GM19099 (cell line): ENCODE results near the gene TJP3.

Source experiments
- POLR2A ChIP-seq: IDR thresholded peaks from 3 replicates; pipeline ENCODE4 v1.6.1; 2011; ENCODE audit warnings: low read depth; ENCODE audit not compliant: insufficient read length; ENCODE audit errors: extremely low read depth

Gene TJP3

DNA sequence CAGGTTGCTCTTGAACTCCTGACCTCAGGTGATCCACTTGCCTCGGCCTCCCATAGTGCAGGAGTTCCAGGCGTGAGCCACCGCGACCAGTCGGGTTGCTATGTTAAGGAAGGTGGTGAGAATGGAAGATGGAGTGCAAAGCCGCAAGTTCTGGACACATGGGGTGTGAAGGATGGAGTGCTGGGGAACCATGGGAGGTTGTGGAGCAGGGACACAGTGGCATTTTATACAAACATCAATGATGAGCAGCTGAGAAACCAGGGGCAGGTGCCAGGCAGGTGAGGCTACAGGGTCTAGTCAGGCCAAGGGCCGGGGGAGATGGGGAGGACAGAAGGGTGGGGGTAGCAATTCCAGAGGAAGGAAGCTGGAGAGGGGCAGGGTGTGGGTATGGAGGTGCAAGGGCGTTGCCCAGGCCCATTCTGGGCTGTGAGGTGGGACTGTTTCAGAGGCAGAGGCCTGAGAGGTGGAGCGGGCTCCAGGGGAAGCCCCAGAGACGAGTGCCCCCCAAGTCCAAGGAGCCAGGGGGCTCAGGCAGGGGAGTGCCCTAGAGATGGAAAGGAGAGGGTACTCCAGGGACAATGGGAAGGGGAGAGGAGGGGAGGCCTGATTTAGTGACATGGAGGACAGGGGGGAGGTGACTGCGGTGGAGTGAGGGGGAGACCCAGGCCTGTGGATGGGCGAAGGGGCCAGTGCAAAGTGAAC, 65.8 kb downstream of the TJP3 start:
- no peak for TF ChIP-seq POLR2A

- no peak for TF ChIP-seq POLR2A
Measured at GRCh38 chr19:3774621-3775373, 66.6 kb downstream of the TJP3 start.

- TF ChIP-seq POLR2A, result no peak
Measured at GRCh38 chr19:3775374-3775711, 67.2 kb downstream of the TJP3 start.

DNA sequence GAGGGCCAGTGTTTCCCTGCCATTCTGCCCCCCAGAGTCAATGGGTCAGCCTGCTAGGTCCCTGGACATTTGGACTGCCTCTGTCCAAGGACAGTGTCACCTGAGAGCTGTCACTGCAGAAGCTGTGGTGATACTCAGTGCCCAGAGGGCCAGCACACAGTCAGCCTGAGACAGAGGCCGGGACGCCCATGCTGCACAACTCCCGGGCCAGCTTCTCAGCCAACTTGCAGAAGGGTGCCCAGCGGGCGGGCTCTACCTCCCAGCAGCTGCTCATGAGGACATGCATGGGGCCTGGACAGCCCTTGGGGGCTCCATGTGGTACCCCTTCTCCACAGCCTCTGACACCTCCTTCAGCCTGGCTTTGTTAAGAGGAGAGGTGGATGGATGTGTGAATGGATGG, 67.6 kb downstream of the TJP3 start:
- TF ChIP-seq POLR2A, result no peak

GRCh38 chr19:3776479-3777040, 68.4 kb downstream of the TJP3 start:
- TF ChIP-seq POLR2A, result no peak

GRCh38 chr19:3778104-3778867, 70.1 kb downstream of the TJP3 start:
- no peak for TF ChIP-seq POLR2A

GRCh38 chr19:3778899-3779723, 70.9 kb downstream of the TJP3 start:
- TF ChIP-seq POLR2A, result no peak

DNA sequence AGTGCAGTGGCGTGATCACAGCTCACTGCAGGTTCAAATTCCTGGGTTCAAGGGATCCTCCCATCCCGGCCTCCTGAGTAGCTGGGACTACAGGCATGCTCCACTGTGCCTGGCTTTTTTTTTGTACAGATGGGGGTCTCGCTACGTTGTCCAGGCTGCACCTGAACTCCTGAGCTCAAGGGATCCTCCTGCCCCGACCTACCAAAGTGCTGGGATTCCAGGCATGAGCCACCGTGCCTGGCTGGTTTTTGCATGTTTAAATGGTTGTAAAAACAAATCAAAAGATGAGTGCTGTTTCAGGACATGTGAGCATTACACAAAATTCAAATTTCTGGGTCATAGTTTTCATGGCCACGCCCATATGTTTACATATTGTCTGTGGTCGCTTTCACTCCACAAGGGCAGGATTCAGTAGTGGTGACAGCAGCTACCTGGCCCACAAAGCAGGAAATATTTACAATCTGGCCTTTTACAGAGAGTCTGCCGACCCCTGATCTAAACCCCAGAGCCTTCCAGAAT, 72.7 kb downstream of the TJP3 start:
- TF ChIP-seq POLR2A, result no peak

DNA sequence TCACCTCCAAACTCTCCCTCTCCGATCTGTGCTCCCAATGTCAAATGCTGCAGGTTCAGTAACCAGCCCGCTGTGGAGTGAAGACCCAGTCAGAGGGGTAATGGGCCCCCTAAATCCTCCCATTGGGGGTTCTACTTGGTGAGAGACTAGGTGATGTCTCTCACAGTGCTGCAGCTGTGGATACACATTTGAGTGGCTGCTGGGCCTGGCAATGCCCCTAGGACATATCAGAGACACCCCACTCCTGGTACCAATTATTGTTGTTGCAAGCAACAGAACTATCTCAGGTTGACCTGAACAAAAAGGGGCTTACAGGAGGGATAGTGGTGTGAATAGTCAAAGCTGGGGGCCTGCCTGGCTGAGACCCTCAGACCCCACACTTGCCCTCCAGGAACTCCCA, 73.4 kb downstream of the TJP3 start:
- no peak for TF ChIP-seq POLR2A

DNA sequence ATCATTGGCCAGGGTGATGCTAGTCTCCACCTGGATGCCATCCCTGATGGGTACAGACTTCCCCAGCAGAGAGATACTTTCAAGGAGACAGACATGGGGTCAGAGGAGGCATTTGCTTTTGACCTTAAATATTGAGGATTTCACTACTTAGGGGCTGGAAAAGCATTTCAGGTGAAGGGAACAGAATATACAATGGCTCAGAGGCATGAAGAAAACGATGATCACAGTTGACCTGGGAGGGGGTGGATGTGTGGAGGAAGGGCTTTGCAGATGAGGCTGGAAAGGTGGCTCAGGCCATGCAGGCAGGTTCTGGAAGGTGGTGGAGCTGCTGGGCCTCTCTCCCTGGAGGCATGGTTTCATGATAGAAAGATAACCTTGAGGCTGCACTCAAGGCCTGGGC, 74.1 kb downstream of the TJP3 start:
- no peak for TF ChIP-seq POLR2A

DNA sequence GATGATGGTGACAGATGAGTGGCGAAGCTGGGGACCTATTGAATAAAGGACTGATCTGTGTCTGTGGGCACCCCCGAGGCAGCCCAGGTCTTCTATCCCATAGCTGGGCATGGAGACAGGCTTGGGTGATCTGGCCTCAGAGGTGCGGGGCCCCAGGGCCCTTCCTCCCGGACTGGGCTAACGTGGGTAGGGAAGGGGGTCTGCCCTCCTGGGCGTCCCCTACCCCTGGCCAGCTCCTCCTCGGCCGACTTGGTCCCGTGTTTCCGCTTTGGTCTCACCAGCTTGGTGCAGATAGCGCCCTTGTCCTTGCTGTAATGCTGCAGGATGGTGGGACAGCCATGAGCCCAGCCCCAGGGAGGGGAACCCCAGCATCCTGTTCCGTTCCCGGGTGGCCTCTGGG, 74.7 kb downstream of the TJP3 start:
- no peak for TF ChIP-seq POLR2A

DNA sequence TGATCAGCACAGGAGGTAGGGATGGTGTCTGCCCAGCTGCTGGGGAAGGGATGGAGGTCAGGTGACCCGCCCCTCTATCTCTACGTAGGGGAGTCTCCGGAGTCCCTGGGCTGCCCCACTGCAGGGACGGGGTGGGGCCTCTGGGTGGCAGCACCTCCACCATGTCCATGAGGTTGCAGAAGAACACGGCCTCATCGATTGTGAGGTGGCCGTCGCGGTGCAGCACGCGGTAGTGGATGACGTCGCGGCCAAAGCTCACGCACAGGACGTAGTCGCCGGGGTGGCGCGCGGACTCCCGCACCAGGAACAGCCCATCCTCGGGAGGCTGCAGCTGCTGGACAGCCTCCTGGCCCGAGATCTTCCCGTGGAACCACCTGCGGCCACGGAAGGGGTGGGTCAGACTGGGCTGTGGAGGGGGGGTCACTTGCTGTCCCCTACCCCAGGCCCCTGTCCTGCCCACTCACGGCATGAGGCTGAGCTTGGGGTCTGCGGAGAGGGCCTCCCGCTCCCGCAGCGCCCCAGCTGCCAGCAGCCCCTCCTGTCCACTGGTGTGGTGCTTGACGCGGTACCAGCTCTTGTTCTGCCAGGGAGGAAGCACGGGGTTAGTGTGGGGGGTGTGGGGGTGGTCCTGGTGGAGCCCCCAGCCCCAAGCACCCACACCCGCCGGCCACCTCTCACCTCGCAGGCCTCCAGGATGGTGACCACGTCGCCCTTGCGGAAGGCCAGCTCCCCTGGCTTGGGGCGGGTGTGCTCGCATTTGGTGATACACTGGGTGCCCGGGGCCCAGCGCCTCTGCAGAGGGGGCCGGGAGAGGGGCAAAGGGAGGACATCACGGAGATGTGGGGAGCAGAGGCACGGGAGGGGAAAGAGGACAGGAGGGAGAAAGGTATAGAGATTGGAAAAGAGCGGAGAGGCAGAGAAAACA, 75.7 kb downstream of the TJP3 start:
- TF ChIP-seq POLR2A, result no peak
